Forelimb muscle (tissue), 1 donor: ENCODE measurements around the gene KCNMA1. TPM values are rescaled to one million over a fixed set of nuclear protein-coding genes. Genes with fewer than 3 reads are reported as not detected.

Experiments
- DNase-seq: peaks from one replicate; pipeline ENCODE4 v3.0.0-alpha.2; 2013; ENCODE audit warnings: low read depth
- polyA plus RNA-seq: library from polyadenylated mRNA; unstranded; fragments of 120-200 nt; gene quantifications from one replicate; pipeline ENCODE4 v1.2.1, GENCODE V29; 2013; ENCODE audit not compliant: insufficient read length

Gene KCNMA1
- polyA plus RNA-seq, 1 donor = 15.1 TPM

GRCh38 chr10:77455561-77455960 is 182.0 kb downstream of the KCNMA1 start:
- DNase-seq = no peak

- DNase-seq = no peak
These were observed 184.6 kb downstream of the KCNMA1 start for GRCh38 chr10:77452952-77453564.

- no peak for DNase-seq
These were observed 185.7 kb downstream of the KCNMA1 start for GRCh38 chr10:77451886-77452285.

- no peak for DNase-seq
These were observed 189.4 kb downstream of the KCNMA1 start for GRCh38 chr10:77448226-77448625.

GRCh38 chr10:77446700-77447099 is 190.9 kb downstream of the KCNMA1 start:
- no peak for DNase-seq

- DNase-seq = no peak
These were observed 192.1 kb downstream of the KCNMA1 start for GRCh38 chr10:77445547-77445946.

- DNase-seq = no peak
These were observed 193.6 kb downstream of the KCNMA1 start for GRCh38 chr10:77444041-77444440.

- DNase-seq = no peak
These were observed 194.9 kb downstream of the KCNMA1 start for GRCh38 chr10:77442699-77443189.

GRCh38 chr10:77441353-77442166 is 196.0 kb downstream of the KCNMA1 start:
- no peak for DNase-seq

GRCh38 chr10:77436257-77436975 is 201.2 kb downstream of the KCNMA1 start:
- no peak for DNase-seq

GRCh38 chr10:77433546-77433945 is 204.1 kb downstream of the KCNMA1 start:
- DNase-seq = no peak

- DNase-seq = no peak
These were observed 205.4 kb downstream of the KCNMA1 start for GRCh38 chr10:77431980-77432797.

- no peak for DNase-seq
These were observed 206.4 kb downstream of the KCNMA1 start for GRCh38 chr10:77431209-77431611.

- no peak for DNase-seq
These were observed 207.1 kb downstream of the KCNMA1 start for GRCh38 chr10:77430530-77430929.

GRCh38 chr10:77428691-77429395 is 208.8 kb downstream of the KCNMA1 start:
- DNase-seq = no peak

- DNase-seq = no peak
These were observed 213.4 kb downstream of the KCNMA1 start for GRCh38 chr10:77424257-77424656.

- DNase-seq = no peak
These were observed 214.9 kb downstream of the KCNMA1 start for GRCh38 chr10:77422491-77423338.

GRCh38 chr10:77421591-77421990 is 216.0 kb downstream of the KCNMA1 start:
- DNase-seq = no peak

- no peak for DNase-seq
These were observed 216.6 kb downstream of the KCNMA1 start for GRCh38 chr10:77420947-77421523.

GRCh38 chr10:77419979-77420378 is 217.6 kb downstream of the KCNMA1 start:
- no peak for DNase-seq
